Body of pancreas (tissue), 4 donors: ENCODE results near the gene GALNT15.

Source experiments
- POLR2A ChIP-seq, 3 donors: fragments of 450-650 bp; IDR thresholded peaks; one replicate each; pipeline ENCODE4 v1.6.1; 2016; ENCODE audit warnings: antibody characterized with exemption in 3 of 3, mild to moderate bottlenecking in 2 of 3
- TF ChIP-seq, protein P1 (sequence below), 7 experiments: fragments of 450-650 bp in 4 of 7; fragments of 200-600 bp in 3 of 7; sonication (generic) in 3 of 7; IDR thresholded peaks; one replicate each; pipeline ENCODE4 v1.5.1; 2016 to 2019; ENCODE audit warnings: antibody characterized with exemption in 7 of 7

GRCh38 chr3:16148213-16148612 is 26.3 kb upstream of the GALNT15 start:
- TF ChIP-seq, protein P1, sequence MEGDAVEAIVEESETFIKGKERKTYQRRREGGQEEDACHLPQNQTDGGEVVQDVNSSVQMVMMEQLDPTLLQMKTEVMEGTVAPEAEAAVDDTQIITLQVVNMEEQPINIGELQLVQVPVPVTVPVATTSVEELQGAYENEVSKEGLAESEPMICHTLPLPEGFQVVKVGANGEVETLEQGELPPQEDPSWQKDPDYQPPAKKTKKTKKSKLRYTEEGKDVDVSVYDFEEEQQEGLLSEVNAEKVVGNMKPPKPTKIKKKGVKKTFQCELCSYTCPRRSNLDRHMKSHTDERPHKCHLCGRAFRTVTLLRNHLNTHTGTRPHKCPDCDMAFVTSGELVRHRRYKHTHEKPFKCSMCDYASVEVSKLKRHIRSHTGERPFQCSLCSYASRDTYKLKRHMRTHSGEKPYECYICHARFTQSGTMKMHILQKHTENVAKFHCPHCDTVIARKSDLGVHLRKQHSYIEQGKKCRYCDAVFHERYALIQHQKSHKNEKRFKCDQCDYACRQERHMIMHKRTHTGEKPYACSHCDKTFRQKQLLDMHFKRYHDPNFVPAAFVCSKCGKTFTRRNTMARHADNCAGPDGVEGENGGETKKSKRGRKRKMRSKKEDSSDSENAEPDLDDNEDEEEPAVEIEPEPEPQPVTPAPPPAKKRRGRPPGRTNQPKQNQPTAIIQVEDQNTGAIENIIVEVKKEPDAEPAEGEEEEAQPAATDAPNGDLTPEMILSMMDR (IDR thresholded peaks at IDR 0.05) = no peak
- TF ChIP-seq POLR2A (IDR thresholded peaks at IDR 0.05) = no peak
